Measurements from ENCODE around the gene ZNF141.
"Not testable (repeated sequence)": the region's sequence is repeated elsewhere in the genome, so short reads cannot be mapped to it uniquely, and the experiment has no call there.

Gene ZNF141

DNA sequence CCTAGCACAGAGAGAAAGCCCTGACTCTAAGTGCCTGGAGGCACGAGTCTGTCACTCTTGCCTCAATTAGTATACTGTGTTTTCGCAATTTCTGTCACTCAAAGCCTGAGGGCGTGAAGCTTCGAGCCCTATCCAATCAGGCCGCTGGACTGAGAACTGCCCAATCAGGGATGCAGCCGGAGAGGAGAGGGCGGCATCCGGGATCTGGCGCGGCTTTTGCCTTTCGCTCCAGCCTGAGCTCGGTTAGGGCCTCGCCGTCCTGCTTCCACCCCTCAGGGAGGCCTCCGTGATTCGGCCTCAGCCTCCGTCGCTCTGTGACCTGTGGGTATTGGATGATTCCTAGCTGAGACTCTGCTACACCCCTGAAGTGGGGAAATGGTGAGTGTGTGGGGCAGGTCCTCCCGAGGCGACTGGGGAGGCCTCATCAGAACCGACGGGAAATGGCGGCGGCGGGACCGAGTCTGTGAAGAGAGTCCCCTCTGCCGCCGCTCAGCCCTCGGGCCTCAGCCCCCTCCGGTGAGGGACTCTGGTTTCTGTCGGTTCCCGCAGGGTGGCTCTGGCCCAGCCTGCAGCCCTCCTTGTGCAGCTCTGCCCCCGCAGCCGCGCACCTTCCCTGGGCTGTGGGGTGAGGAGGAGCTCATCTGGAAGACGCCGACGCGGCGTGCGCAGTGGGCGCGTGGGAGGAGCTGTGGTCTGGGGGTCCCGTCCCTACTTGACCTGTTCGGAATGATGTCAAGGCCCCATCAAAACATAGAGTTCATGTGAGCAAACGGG is 48.5 kb downstream of the ZNF141 start:
- DNase-seq (ENCODE audit: low read depth), result no peak

GRCh38 chr4:386708-387105 is 49.1 kb downstream of the ZNF141 start:
- no peak for DNase-seq (ENCODE audit: low read depth)

- DNase-seq (ENCODE audit: low read depth), result no peak
Measured at GRCh38 chr4:404006-404405, 66.4 kb downstream of the ZNF141 start.

DNA sequence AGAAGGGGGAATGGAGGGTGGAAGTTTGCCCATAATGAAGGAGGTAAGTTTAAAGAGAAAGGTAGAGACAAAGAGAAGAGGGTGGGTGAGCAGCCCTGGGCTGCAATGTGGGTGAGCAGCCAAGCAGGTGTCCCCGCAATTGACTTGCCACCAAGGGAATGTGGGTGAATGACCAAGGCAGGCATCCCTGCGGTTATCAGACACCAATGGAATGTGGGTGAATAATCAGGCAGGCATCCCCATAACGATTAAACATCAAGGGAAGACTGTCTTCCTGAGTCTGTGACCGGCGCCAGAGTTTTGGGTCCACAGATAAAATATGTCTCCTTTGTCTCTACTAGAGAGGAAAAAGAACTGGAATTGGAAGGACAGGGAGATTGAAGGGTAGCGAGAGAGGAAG is 70.7 kb downstream of the ZNF141 start:
- DNase-seq (ENCODE audit: low read depth), result not testable (repeated sequence)

DNA sequence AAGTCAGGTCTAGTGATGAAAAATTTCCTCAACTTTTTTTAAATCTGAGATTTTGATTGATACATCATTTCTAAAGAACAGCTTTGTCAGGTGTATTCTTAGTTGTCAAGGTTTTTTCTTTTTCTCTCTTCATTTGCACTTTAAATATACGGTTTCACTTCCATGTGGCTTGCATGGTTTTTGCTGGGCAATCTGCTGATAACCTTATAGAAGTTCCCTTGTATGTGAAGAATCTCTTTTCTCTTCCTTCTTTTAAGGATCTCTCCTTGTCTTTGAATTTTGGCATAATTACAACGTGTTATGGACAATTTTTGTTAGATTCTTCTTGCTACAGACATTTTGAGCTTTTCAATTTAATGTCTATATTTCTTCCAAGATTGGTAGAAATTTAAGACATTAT is 85.0 kb downstream of the ZNF141 start:
- no peak for DNase-seq (ENCODE audit: low read depth)
